B cell (primary cell): Measurements from ENCODE around the gene METAP1D. TPM values are rescaled to one million over a fixed set of nuclear protein-coding genes. Genes with fewer than 3 reads are reported as not detected.

Experiments
- ATAC-seq: fragments of 200-7000 bp; cut with Tn5 transposase; one replicate; pipeline ENCODE4 v1.10.0; 2021; ENCODE audit warnings: low read depth, mild to moderate bottlenecking, moderate number of reproducible peaks, moderate library complexity
- CTCF ChIA-PET: fragments of 350-600 bp; sonication (Branson Sonifier 250); formaldehyde crosslinking; loops from one replicate; lab custom pipeline; 2021; ENCODE audit warnings: antibody characterized with exemption, inconsistent platforms; lab: Charles Lee
- POLR2A ChIA-PET: fragments of 350-600 bp; sonication (Branson Sonifier 250); formaldehyde crosslinking; loops from one replicate; lab custom pipeline; 2021; ENCODE audit warnings: antibody characterized with exemption; lab: Charles Lee
- DNase-seq: peaks from one replicate; pipeline ENCODE4 v3.0.0; 2013
- H2AFZ ChIP-seq: 2 replicates; pipeline ENCODE4 v1.6.1; 2012; ENCODE audit warnings: mild to moderate bottlenecking, low read depth, low read length; ENCODE audit not compliant: insufficient read depth, poor library complexity, severe bottlenecking
- H3K27ac ChIP-seq, 2 donors: 1 replicate in 1 of 2; 2 replicates in 1 of 2; pipeline ENCODE4 v1.5.1; 2012 to 2013; ENCODE audit warnings: low read length in 2 of 2, mild to moderate bottlenecking in 2 of 2, moderate library complexity in 1 of 2
- H3K27me3 ChIP-seq, 4 experiments: fragments of 200-600 bp in 1 of 4; sonication (generic) in 1 of 4; replicated peaks in 1 of 4; 1 replicate in 2 of 4; 2 replicates in 2 of 4; pipeline versions ENCODE4 v1.6.1 to v1.7.0; 2013 to 2016; ENCODE audit warnings: low read length in 3 of 4, mild to moderate bottlenecking in 2 of 4, mixed read lengths in 1 of 4, moderate library complexity in 1 of 4; ENCODE audit not compliant: insufficient read depth in 4 of 4, control insufficient read depth in 3 of 4; ENCODE audit errors: control extremely low read depth in 1 of 4
- H3K36me3 ChIP-seq, 2 experiments: replicated peaks in 1 of 2; 1 replicate in 1 of 2; 2 replicates in 1 of 2; pipeline versions ENCODE4 v1.6.1 to v1.7.1; 2013; ENCODE audit warnings: low read length in 1 of 2; ENCODE audit not compliant: insufficient read depth in 2 of 2, control insufficient read depth in 1 of 2; ENCODE audit errors: control extremely low read depth in 1 of 2, extremely low read depth in 1 of 2
- H3K4me1 ChIP-seq, 2 donors: fragments of 200-600 bp in 1 of 2; sonication (generic) in 1 of 2; 1 replicate in 1 of 2; 2 replicates in 1 of 2; pipeline versions ENCODE4 v1.5.1 to v1.6.1; 2013 to 2017; ENCODE audit warnings: low read length in 2 of 2; ENCODE audit not compliant: control insufficient read depth in 2 of 2, insufficient read depth in 2 of 2
- H3K4me2 ChIP-seq: replicated peaks from 2 replicates; pipeline ENCODE3; 2012; ENCODE audit warnings: mild to moderate bottlenecking, low read depth, low read length; ENCODE audit not compliant: poor library complexity, severe bottlenecking
- H3K4me3 ChIP-seq, 5 experiments: fragments of 200-600 bp in 1 of 5; sonication (generic) in 1 of 5; 1 replicate in 3 of 5; 2 replicates in 2 of 5; pipeline versions ENCODE4 v1.5.1 to v1.7.0; 2011 to 2016; ENCODE audit warnings: low read length in 4 of 5, mild to moderate bottlenecking in 4 of 5, low read depth in 2 of 5, control low read depth in 1 of 5, moderate library complexity in 1 of 5; ENCODE audit not compliant: insufficient read depth in 1 of 5; ENCODE audit errors: control extremely low read depth in 1 of 5, extremely low read depth in 1 of 5
- H3K79me2 ChIP-seq: fragments of 200-600 bp; sonication (generic); one replicate; pipeline ENCODE4 v1.6.0; 2016; ENCODE audit warnings: low read length; ENCODE audit not compliant: control insufficient read depth, insufficient read depth
- H3K9ac ChIP-seq: fragments of 200-600 bp; sonication (generic); 2 replicates; pipeline ENCODE4 v1.6.1; 2017; ENCODE audit warnings: mild to moderate bottlenecking, low read length, moderate library complexity
- H3K9me3 ChIP-seq, 3 donors: one replicate each; pipeline versions ENCODE4 v1.6.1 to v1.7.1; 2013; ENCODE audit warnings: low read length in 2 of 3; ENCODE audit not compliant: control insufficient read depth in 2 of 3, insufficient read depth in 1 of 3; ENCODE audit errors: control extremely low read depth in 1 of 3
- H4K20me1 ChIP-seq: 2 replicates; pipeline ENCODE4 v1.6.0; 2012; ENCODE audit warnings: mild to moderate bottlenecking, low read length; ENCODE audit not compliant: insufficient read depth, control insufficient read depth, poor library complexity, severe bottlenecking
- H3K27ac Mint-ChIP-seq: one replicate; pipeline ENCODE4 v1.8.0; 2021; ENCODE audit warnings: mixed read lengths
- H3K27me3 Mint-ChIP-seq: one replicate; pipeline ENCODE4 v1.8.0; 2021; ENCODE audit warnings: mixed read lengths
- H3K4me1 Mint-ChIP-seq: one replicate; pipeline ENCODE4 v1.8.0; 2021; ENCODE audit warnings: mixed read lengths
- H3K4me3 Mint-ChIP-seq: one replicate; pipeline ENCODE4 v1.8.0; 2021; ENCODE audit warnings: mixed read lengths
- H3K9me3 Mint-ChIP-seq: one replicate; pipeline ENCODE4 v1.8.0; 2022; ENCODE audit warnings: mixed read lengths; ENCODE audit not compliant: insufficient read depth
- EZH2 ChIP-seq: IDR thresholded peaks from 2 replicates; pipeline ENCODE4 v1.6.1; 2012; ENCODE audit warnings: borderline replicate concordance, low read depth, mild to moderate bottlenecking, moderate library complexity, low read length; ENCODE audit not compliant: insufficient read depth, poor library complexity, severe bottlenecking
- WGBS: methylation state at CpG from one replicate; pipeline ENCODE4 v1.1.5; 2013; ENCODE audit warnings: missing lambda C conversion rate; ENCODE audit not compliant: insufficient coverage; 5-methylcytosine and 5-hydroxymethylcytosine counted together
- intact Hi-C: fragments of 100-400 bp; cut with micrococcal nuclease; formaldehyde crosslinking; loops from one replicate; pipeline ENCODE4 v1.10.0; 2022
- polyA minus RNA-seq: library from RNA; depleted of rRNA, polyadenylated mRNA; stranded (reverse); fragments of >200 nt; gene quantifications from 2 replicates; pipeline ENCODE4 v1.2.3, GENCODE V29; 2012
- polyA plus RNA-seq: library from polyadenylated mRNA; depleted of rRNA; stranded (reverse); fragments of >200 nt; gene quantifications from 2 replicates; pipeline ENCODE4 v1.2.3, GENCODE V29; 2012
- total RNA-seq, 2 donors: library from RNA; stranded (reverse); fragments of 120-200 nt in 1 of 2; gene quantifications; 1 replicate in 1 of 2; 2 replicates in 1 of 2; pipeline versions ENCODE4 v1.2.3 to v1.2.4, GENCODE V29; 2013 to 2022
- TF ChIP-seq, protein P1 (sequence below): fragments of 200-600 bp; IDR thresholded peaks from one replicate; pipeline ENCODE4 v1.8.0; 2022; ENCODE audit warnings: antibody characterized with exemption, mild to moderate bottlenecking

Gene METAP1D
- 8.2 and 8.9 TPM in 2 replicates for total RNA-seq
- total RNA-seq (2013), result 9.0 TPM
- polyA plus RNA-seq, result 7.8 and 9.8 TPM in 2 replicates
- 1.8 and 3.8 TPM in 2 replicates for polyA minus RNA-seq

DNA sequence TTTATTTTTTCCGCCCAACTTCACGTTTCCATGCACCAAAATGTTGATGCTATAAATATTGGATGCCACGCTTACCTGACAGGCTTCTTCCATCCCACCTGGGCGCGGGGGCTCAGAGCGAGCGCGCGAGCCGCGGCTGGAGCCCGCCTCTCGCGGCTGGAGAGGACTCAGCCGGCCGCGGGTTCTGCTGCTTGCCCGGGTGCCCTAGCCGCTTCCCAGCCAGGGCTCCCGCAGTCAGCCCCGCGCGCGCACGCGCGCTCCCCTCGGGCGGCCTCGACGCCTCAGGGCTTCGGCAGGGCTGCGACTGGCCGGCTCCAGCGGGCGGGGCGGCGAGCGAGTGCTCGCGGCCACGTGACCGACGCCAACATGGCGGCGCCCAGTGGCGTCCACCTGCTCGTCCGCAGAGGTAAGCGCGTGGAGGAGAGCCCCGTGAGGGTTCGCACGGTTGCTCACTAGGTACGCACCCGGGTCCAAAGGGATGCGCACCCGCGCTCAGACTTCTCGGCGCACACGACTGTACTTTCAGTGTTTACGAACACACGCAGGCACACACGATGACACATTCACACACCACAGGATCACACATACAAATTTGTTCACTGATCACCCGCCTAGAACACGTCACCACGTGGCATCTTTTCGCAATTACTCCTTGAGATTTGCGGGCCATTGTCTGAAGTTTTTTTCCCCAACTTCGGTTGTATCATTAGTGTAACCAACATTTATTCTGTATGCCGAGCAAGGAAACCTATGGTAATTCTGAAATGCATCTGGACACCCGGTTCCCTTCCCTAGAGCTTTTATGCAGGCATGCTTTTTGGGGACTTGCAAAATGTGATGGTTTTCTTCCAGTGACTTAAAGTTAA is at the start of gene METAP1D:
METAP1D (plus strand) TSS at position 350 of the 866 bp plus-strand sequence; CDS start at position 367, 17 bp downstream.
- Mint-ChIP-seq H3K27ac (peak within 1 kb of the TSS; percentile 93), H3K4me1 (peaks cover 18% of the 10 kb centered on the region), H3K27me3 (peaks cover 6% of the 10 kb centered on the region), H3K4me3 (peak within 1 kb of the TSS; percentile 98), H3K9me3 (no peaks in the 10 kb centered on the region)
- TF ChIP-seq, protein P1, sequence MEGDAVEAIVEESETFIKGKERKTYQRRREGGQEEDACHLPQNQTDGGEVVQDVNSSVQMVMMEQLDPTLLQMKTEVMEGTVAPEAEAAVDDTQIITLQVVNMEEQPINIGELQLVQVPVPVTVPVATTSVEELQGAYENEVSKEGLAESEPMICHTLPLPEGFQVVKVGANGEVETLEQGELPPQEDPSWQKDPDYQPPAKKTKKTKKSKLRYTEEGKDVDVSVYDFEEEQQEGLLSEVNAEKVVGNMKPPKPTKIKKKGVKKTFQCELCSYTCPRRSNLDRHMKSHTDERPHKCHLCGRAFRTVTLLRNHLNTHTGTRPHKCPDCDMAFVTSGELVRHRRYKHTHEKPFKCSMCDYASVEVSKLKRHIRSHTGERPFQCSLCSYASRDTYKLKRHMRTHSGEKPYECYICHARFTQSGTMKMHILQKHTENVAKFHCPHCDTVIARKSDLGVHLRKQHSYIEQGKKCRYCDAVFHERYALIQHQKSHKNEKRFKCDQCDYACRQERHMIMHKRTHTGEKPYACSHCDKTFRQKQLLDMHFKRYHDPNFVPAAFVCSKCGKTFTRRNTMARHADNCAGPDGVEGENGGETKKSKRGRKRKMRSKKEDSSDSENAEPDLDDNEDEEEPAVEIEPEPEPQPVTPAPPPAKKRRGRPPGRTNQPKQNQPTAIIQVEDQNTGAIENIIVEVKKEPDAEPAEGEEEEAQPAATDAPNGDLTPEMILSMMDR, result no peak
- no peak for TF ChIP-seq EZH2
- ATAC-seq, result peak; percentile 94
- Histone ChIP-seq H3K4me3 (peak within 1 kb of the TSS; percentile 55 to 93 (median 83)), H3K36me3 (no peaks in the 10 kb centered on the region), H4K20me1 (no peaks in the 10 kb centered on the region), H3K9ac (peak within 1 kb of the TSS; percentile 96), H3K4me1 (peaks cover 13 to 14% of the 10 kb centered on the region in 2 donors), H3K9me3 (no peaks in the 10 kb centered on the region), H3K27ac (peak within 1 kb of the TSS; percentile 12 to 73), H3K27me3 (peaks cover 0 to 3% (median 0%) of the 10 kb centered on the region in 4 experiments), H3K79me2 (no peaks in the 10 kb centered on the region), H2AFZ (peak within 1 kb of the TSS; percentile 100), H3K4me2 (peak within 1 kb of the TSS; percentile 88)
- under 1% methylated on average over 72 of the region's 73 CpGs for WGBS
- ChIA-PET POLR2A (no interaction called here), CTCF (interaction anchor here (1.2 kb wide), 1 partner anchor 462 kb away, joined by 3 read pairs; no protein-coding TSS in a partner anchor)
- DNase-seq, result peak; percentile 90
- intact Hi-C loops, result loop anchor here (1.0 to 2.0 kb wide), 4 partner anchors 78 to 557 kb away; partner anchors contain the start of genes DYNC1I2, HAT1, PDK1 and SLC25A12

DNA sequence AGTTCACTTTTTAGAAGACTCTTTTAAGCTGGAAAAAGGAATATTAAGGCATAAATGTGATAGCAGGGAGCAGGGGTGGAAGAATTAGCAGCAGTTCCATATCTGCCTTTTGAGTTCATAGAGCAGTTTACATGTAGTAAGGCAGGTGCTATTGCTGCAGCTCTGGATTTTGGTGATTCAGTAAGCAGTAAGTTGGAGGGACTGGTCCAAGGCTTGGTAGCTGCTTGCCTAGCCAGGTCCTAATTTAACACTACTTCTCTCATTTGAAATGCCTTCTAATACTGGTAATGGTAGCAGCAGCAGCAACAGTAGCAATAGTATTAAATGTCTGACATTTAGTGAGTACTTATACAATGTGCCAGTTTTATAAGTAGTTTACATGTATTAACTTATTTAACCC is 47.5 kb upstream of the METAP1D start:
- ChIA-PET POLR2A (no interaction called here), CTCF (interaction anchor here (0.8 kb wide), 1 partner anchor 28 kb away, joined by 4 read pairs; no protein-coding TSS in a partner anchor)
- no peaks in the 10 kb centered on the region for H3K79me2 ChIP-seq
- peaks cover 0 to 29% of the 10 kb centered on the region in 2 experiments for H3K36me3 ChIP-seq
- H3K9me3 ChIP-seq, result no peaks in the 10 kb centered on the region
- no peak overlapping the region for H3K9ac ChIP-seq
- no peak overlapping the region for H3K4me2 ChIP-seq
- DNase-seq (no peak), ATAC-seq (no peak)
- Mint-ChIP-seq H3K9me3 (no peaks in the 10 kb centered on the region), H3K4me1 (peaks cover 2% of the 10 kb centered on the region), H3K4me3 (no peak overlapping the region), H3K27me3 (no peaks in the 10 kb centered on the region), H3K27ac (no peak overlapping the region)
- intact Hi-C loops, result no loop called here
- no peak overlapping the region for H3K27ac ChIP-seq
- no peaks in the 10 kb centered on the region for H3K27me3 ChIP-seq
- no peak overlapping the region for H3K4me3 ChIP-seq
- no peaks in the 10 kb centered on the region for H4K20me1 ChIP-seq
- no peak for TF ChIP-seq EZH2
- TF ChIP-seq, protein P1, result no peak
- H3K4me1 ChIP-seq, result no peaks in the 10 kb centered on the region
- H2AFZ ChIP-seq, result no peak overlapping the region
